WTC11 (cell line): ENCODE data around the gene UBTD1.

Experiments used
- CBFB ChIP-seq: sonication (generic); formaldehyde crosslinking; IDR thresholded peaks from 2 replicates; pipeline ENCODE4 v1.8.1; 2022; ENCODE audit warnings: mild to moderate bottlenecking, low read depth, missing genetic modification reagents
- ESRRA ChIP-seq: sonication (generic); formaldehyde crosslinking; IDR thresholded peaks from 2 replicates; pipeline ENCODE4 v1.8.1; 2022; ENCODE audit warnings: mild to moderate bottlenecking, missing genetic modification reagents, borderline replicate concordance
- ETV6 ChIP-seq: sonication (generic); formaldehyde crosslinking; IDR thresholded peaks from 2 replicates; pipeline ENCODE4 v1.8.1; 2022; ENCODE audit warnings: mild to moderate bottlenecking, missing genetic modification reagents
- GRHL2 ChIP-seq: fragments of 250-450 bp; sonication (Bioruptor Pico); IDR thresholded peaks from 2 replicates; pipeline ENCODE4 v1.8.0; 2022; ENCODE audit warnings: mild to moderate bottlenecking, moderate library complexity; ENCODE audit not compliant: insufficient replicate concordance, severe bottlenecking
- SP1 ChIP-seq: sonication (generic); formaldehyde crosslinking; conservative IDR thresholded peaks from 2 replicates; pipeline ENCODE4 v1.8.1; 2022; ENCODE audit warnings: missing genetic modification reagents
- ZNF232 ChIP-seq: sonication (generic); formaldehyde crosslinking; IDR thresholded peaks from 2 replicates; pipeline ENCODE4 v1.8.0; 2022; ENCODE audit warnings: mild to moderate bottlenecking, missing genetic modification reagents
- TF ChIP-seq, protein P1 (sequence below): fragments of 200-600 bp; IDR thresholded peaks from 2 replicates; pipeline ENCODE4 v1.8.0; 2022; ENCODE audit warnings: antibody characterized with exemption
- TF ChIP-seq, protein P2 (sequence below): sonication (generic); formaldehyde crosslinking; IDR thresholded peaks from 2 replicates; pipeline ENCODE4 v1.8.0; 2022; ENCODE audit warnings: missing genetic modification reagents

DNA sequence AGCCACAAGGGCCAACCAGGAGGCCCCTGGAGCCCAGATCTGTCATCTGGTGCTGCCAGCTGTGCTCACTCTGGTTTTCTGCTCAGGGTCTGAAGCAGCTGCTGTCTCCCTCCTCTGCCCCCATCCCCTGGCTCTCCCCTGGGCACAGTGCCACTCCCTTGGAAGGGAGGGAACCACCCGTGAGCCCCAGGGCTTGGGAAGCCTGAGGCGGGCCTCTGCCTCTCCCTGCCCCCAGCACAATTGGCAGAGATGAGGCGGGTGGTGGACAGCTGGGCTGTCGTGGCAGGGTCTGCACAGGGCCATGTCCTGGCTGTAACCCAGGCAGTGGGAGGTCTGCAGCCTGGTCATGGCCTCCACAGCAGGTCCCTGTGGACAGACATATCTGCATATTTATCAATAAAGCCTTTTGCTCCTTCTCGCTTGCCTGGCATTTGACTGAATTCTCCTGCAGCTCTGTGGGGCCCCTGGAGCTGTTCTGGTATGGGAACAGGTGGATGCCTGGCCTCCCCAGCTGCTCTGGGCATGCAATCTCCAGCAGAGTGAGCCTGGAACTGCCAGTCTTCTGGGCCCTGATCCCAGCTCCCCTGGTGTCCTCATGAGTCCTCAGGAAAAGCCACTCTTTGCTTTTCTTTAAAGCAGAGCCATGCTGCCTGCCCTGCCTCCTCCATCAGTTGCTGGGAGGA, 72.2 kb downstream of the UBTD1 start:
- TF ChIP-seq, protein P1, sequence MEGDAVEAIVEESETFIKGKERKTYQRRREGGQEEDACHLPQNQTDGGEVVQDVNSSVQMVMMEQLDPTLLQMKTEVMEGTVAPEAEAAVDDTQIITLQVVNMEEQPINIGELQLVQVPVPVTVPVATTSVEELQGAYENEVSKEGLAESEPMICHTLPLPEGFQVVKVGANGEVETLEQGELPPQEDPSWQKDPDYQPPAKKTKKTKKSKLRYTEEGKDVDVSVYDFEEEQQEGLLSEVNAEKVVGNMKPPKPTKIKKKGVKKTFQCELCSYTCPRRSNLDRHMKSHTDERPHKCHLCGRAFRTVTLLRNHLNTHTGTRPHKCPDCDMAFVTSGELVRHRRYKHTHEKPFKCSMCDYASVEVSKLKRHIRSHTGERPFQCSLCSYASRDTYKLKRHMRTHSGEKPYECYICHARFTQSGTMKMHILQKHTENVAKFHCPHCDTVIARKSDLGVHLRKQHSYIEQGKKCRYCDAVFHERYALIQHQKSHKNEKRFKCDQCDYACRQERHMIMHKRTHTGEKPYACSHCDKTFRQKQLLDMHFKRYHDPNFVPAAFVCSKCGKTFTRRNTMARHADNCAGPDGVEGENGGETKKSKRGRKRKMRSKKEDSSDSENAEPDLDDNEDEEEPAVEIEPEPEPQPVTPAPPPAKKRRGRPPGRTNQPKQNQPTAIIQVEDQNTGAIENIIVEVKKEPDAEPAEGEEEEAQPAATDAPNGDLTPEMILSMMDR = no peak
- TF ChIP-seq, protein P2, sequence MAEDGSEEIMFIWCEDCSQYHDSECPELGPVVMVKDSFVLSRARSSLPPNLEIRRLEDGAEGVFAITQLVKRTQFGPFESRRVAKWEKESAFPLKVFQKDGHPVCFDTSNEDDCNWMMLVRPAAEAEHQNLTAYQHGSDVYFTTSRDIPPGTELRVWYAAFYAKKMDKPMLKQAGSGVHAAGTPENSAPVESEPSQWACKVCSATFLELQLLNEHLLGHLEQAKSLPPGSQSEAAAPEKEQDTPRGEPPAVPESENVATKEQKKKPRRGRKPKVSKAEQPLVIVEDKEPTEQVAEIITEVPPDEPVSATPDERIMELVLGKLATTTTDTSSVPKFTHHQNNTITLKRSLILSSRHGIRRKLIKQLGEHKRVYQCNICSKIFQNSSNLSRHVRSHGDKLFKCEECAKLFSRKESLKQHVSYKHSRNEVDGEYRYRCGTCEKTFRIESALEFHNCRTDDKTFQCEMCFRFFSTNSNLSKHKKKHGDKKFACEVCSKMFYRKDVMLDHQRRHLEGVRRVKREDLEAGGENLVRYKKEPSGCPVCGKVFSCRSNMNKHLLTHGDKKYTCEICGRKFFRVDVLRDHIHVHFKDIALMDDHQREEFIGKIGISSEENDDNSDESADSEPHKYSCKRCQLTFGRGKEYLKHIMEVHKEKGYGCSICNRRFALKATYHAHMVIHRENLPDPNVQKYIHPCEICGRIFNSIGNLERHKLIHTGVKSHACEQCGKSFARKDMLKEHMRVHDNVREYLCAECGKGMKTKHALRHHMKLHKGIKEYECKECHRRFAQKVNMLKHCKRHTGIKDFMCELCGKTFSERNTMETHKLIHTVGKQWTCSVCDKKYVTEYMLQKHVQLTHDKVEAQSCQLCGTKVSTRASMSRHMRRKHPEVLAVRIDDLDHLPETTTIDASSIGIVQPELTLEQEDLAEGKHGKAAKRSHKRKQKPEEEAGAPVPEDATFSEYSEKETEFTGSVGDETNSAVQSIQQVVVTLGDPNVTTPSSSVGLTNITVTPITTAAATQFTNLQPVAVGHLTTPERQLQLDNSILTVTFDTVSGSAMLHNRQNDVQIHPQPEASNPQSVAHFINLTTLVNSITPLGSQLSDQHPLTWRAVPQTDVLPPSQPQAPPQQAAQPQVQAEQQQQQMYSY (CRISPR knock-in tag) = no peak
- no peak for TF ChIP-seq GRHL2 (CRISPR knock-in tag)
- no peak for TF ChIP-seq ETV6 (CRISPR knock-in tag)
- no peak for TF ChIP-seq ESRRA (CRISPR knock-in tag)
- TF ChIP-seq CBFB = no peak
- TF ChIP-seq SP1 (CRISPR knock-in tag) = no peak
- no peak for TF ChIP-seq ZNF232
